CD4-positive, alpha-beta T cell treated with Interleukin-17A for 1 hour (primary cell): ENCODE data around the gene TDRD10.
A peak's percentile ranks its signal among the peaks of the same experiment; 100 is the strongest.

Experiments used
- DNase-seq: peaks from one replicate; pipeline ENCODE4 v3.0.0-alpha.2; 2020

TDRD10 gene

GRCh38 chr1:154502066-154502743, at the start of gene TDRD10, which contains the start of gene SHE:
TSS of gene TDRD10 (plus strand) at chr1:154502219. CDS start at chr1:154506904, 4,685 bp downstream.
TSS of gene SHE (minus strand) at chr1:154502412. CDS start at chr1:154502026, 386 bp downstream.
- DNase-seq = no peak

GRCh38 chr1:154453161-154453560, 48.9 kb upstream of the TDRD10 start:
- no peak for DNase-seq

GRCh38 chr1:154453574-154454352, 48.3 kb upstream of the TDRD10 start:
- no peak for DNase-seq

GRCh38 chr1:154454386-154455120, 47.5 kb upstream of the TDRD10 start:
- DNase-seq = no peak

- no peak for DNase-seq
Observed at GRCh38 chr1:154456631-154457030, 45.4 kb upstream of the TDRD10 start.

- DNase-seq = no peak
Observed at GRCh38 chr1:154459080-154459479, 42.9 kb upstream of the TDRD10 start.

GRCh38 chr1:154460695-154461260, 41.2 kb upstream of the TDRD10 start:
- no peak for DNase-seq

GRCh38 chr1:154463512-154463990, 38.5 kb upstream of the TDRD10 start:
- peak; percentile 79 for DNase-seq

- DNase-seq = no peak
Observed at GRCh38 chr1:154465621-154466195, 36.3 kb upstream of the TDRD10 start.

- peak; percentile 20 for DNase-seq
Observed at GRCh38 chr1:154466206-154466605, 35.8 kb upstream of the TDRD10 start.

GRCh38 chr1:154466921-154467417, 35.0 kb upstream of the TDRD10 start:
- peak; percentile 32 for DNase-seq

GRCh38 chr1:154467434-154468102, 34.5 kb upstream of the TDRD10 start:
- peak; percentile 45 for DNase-seq

GRCh38 chr1:154468535-154469250, 33.3 kb upstream of the TDRD10 start:
- DNase-seq = no peak

- DNase-seq = no peak
Observed at GRCh38 chr1:154469844-154470560, 32.0 kb upstream of the TDRD10 start.

- DNase-seq = no peak
Observed at GRCh38 chr1:154471304-154471703, 30.7 kb upstream of the TDRD10 start.

GRCh38 chr1:154474802-154475201, 27.2 kb upstream of the TDRD10 start:
- no peak for DNase-seq

GRCh38 chr1:154476791-154477190, 25.2 kb upstream of the TDRD10 start:
- DNase-seq = no peak

GRCh38 chr1:154478013-154478412, 24.0 kb upstream of the TDRD10 start:
- no peak for DNase-seq

GRCh38 chr1:154478639-154479038, 23.4 kb upstream of the TDRD10 start:
- DNase-seq = peak; percentile 46

- DNase-seq = peak; percentile 85
Observed at GRCh38 chr1:154479764-154480421, 22.1 kb upstream of the TDRD10 start.
